HEK293T (cell line): ENCODE data around the gene RBM11.

ENCODE experiments used
- FOXK2 ChIP-seq: fragments of 450-650 bp; IDR thresholded peaks from 2 replicates; pipeline ENCODE4 v1.6.1; 2016; ENCODE audit warnings: mild to moderate bottlenecking
- FOXM1 ChIP-seq: fragments of 450-650 bp; IDR thresholded peaks from 2 replicates; pipeline ENCODE4 v1.6.1; 2017; ENCODE audit warnings: mild to moderate bottlenecking, borderline replicate concordance
- HDGF ChIP-seq: fragments of 450-650 bp; IDR thresholded peaks from 2 replicates; pipeline ENCODE4 v1.6.1; 2017; ENCODE audit warnings: antibody characterized with exemption, borderline replicate concordance
- TARDBP ChIP-seq: fragments of 450-650 bp; IDR thresholded peaks from 2 replicates; pipeline ENCODE4 v1.6.1; 2016

DNA sequence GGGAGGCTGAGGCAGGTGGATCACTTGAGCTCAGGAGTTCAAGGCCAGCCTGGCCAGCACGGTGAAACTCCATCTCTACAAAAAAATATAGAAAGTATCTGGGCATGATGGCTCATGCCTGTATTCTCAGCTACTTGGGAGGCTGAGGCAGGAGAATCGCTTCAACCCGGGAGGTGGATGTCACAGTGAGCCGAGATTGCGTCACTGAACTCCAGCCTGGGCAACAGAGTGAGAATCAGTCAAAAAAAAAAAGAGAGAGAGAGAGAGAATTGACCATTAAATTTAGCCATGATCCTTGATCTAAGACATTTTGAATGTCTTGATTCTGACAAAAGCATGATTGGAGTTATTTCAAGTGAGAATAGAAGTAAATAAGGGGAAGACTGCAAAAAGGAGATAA is 19.1 kb downstream of the RBM11 start:
- TF ChIP-seq FOXM1 (no peak), FOXK2 (no peak), HDGF (no peak), TARDBP (no peak)
